Measurements from ENCODE around the gene CALML6.
"Not testable (repeated sequence)": the region's sequence is repeated elsewhere in the genome, so short reads cannot be mapped to it uniquely, and the experiment has no call there.

CALML6 gene

GRCh38 chr1:1914971-1915692 lies at the start of gene CALML6:
TSS of gene CALML6 (plus strand) at chr1:1915260. CDS start at chr1:1915281, 21 bp downstream.
- DNase-seq (ENCODE audit: low read depth), result no peak

DNA sequence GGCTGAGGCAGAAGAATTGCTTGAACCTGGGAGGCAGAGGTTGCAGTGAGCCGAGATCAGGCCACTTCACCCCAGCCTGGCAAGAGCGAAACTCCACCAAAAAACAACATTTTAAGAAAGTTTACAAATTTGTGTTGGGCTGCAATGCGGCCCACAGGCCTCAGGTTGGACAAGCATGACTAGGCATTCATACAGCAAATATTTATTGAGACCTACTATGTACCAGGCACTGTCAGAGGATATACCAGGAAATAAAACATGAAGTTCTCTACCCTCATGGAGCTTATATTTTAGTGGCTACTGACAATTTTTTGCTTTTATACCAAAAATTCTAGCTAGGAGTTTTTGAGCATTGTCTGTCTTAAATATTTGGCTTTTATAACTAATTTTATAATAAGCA lies 47.9 kb upstream of the CALML6 start:
- DNase-seq (ENCODE audit: low read depth), result no peak

DNA sequence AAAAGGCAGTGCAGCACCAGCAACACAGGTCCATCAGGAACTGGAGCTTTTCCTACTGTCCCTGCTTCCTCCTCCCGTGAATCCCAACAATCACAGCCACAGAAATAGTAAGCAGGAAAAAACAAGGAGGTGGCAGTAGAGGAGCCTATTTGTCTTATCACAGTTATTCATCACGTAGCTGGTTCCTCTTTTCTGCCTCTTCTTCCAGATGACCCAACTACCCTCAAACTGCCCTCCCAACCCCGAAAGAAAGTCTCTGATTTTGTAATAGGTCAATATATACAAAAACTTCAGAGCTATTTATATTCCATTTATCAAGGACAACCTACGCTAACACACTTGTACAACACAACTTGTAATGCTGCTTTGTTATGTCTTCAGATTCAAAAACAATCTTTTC lies 45.6 kb upstream of the CALML6 start:
- no peak for DNase-seq (ENCODE audit: low read depth)

DNA sequence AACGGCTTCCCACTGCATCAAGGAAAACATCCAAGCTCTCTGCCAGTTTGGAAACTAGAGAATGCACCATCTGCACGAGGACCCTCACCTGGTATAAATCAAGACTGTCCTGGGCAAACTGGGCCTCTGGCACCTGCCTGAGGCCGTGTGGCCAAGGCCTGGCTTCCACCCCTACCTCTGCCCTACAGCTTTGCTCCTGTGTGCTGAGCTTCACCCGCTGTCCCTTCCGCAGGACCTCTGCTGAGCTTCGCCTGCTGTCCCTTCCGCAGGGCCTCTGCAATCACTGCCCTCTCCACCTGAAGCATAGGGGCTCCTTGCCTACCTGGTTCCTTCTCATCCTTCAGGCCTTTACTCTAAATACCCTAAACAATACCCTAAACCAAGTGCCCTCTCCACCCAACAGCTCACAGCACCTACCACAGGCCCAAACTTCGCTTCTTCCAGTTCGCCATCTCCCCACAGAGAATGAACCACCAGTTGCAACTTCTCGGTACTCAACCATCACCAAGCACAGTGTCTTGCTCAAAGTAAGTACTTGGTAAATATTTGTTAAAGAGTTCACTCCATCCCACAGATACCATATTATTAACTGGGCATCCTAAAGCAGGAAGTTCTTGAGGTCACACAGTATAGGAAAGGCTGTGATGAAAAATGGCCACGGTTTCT lies 42.6 kb upstream of the CALML6 start:
- DNase-seq (ENCODE audit: low read depth), result no peak

GRCh38 chr1:1873186-1873585 lies 41.9 kb upstream of the CALML6 start:
- DNase-seq (ENCODE audit: low read depth), result no peak

GRCh38 chr1:1874901-1875300 lies 40.2 kb upstream of the CALML6 start:
- DNase-seq (ENCODE audit: low read depth), result no peak

DNA sequence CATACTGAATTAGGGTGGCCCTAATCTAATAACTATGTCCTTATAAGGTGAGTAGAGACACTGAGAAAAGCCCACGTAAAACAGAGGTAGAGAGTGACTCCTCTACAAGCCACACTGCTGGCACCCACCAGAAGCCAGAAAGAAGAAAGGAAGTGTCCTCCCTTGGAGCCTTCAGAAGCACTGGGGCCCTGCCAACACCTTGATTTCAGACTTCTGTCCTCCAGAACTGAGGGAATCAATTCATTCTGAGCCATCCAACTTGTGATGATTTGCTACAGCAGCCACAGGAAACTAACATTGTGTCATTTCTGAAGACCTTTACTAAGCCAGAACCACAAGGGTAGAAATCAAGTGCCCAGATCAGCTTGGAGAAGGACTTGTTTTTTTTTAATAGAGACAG lies 39.1 kb upstream of the CALML6 start:
- DNase-seq (ENCODE audit: low read depth), result no peak

DNA sequence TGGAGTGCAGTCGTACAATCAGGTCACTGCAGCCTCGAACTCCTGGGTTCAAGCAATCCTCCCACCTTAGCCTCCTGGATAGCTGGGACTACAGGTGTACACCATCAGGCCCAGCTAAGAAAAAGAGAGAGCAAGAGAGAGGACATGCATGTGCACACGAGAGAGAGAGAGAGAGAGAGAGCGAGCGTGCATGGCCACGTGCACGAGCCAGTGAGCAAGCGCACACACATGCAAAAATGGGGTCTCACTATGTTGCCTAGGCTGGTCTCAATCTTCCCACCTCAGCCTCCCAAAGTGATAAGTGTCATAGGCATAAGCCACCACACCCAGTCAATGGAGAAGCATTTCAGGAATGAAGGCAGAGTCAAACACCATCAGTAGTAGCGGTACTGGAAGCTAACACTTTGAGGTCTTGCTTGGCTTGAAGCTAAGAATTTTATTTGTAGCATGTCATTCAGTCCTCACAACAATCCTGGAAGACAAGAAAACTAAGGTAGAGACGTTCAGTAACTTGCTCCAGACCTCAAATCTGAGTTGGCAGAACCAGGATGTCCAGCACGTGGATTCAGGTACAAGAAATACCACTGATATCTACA lies 38.6 kb upstream of the CALML6 start:
- DNase-seq (ENCODE audit: low read depth), result no peak

- no peak for DNase-seq (ENCODE audit: low read depth)
These were observed 37.1 kb upstream of the CALML6 start for GRCh38 chr1:1877865-1878436.

DNA sequence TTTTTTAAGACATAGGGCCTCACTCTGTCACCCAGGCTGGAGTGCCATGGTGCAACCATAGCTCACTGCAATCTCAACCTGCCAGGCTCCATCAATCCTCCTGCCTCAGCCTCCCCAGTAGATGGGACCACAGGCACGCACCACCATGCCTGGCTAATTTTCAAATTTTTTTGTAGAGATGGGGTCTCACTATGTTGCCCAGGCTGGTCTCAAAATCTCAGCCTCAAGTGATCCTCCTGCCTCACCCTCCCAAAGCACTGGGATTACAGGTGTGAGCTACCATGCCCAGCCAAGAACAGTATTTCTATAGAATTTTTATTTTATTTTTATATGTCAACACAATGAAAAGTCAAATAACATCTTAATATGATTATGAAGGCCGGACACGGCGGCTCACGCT lies 35.1 kb upstream of the CALML6 start:
- DNase-seq (ENCODE audit: low read depth), result no peak

DNA sequence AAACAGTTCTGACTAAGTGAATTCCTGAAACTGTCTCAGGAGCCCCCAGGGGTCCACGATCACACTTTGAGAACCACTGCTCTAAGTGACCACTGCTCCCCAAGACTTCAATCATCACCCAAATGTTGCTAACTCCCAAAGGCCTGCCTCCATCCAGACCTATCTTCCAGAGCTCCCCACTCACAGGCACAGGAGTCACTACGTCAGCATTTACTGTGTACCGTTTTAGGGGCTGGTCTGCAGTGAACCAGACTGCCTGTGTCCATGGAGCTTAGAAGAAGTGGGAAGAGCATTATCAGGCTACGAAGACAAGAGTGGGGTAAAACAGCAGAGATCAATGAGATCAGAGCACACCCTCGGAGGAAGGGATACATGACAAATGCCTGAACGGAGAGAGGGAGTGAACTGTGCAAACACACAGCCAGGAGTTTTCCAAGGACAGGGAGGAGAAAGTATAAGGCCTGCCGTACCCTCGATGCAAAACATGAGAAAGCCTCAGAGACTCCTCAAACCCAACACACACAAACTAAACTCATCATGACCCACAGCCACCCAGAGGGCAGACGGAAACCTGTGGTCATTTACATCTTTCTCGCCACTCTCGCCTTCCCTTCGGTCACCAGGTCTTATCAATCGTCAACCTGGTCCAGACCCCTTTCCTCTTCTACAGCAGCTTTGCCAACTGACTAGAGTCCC lies 34.3 kb upstream of the CALML6 start:
- DNase-seq (ENCODE audit: low read depth), result no peak

DNA sequence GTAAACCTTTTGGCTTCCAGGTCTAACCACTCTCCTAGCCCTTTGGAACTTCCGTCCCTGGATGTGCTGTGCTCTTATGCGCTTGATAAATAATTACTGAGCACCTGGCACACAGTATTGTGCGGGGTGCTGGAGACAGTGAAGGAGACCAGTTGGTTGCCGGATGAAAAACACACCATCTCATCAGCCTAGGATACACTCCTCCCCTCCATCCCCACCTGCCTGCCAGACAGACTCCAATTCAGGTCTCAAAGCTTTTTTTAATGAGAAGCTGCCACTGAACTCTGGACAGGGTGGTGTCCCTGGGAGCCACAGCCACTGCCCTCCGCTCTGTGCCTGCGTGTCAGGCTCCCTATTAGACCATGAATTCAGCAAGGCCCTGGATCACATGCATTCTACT lies 33.3 kb upstream of the CALML6 start:
- DNase-seq (ENCODE audit: low read depth), result no peak

- DNase-seq (ENCODE audit: low read depth), result no peak
These were observed 31.8 kb upstream of the CALML6 start for GRCh38 chr1:1883092-1883873.

DNA sequence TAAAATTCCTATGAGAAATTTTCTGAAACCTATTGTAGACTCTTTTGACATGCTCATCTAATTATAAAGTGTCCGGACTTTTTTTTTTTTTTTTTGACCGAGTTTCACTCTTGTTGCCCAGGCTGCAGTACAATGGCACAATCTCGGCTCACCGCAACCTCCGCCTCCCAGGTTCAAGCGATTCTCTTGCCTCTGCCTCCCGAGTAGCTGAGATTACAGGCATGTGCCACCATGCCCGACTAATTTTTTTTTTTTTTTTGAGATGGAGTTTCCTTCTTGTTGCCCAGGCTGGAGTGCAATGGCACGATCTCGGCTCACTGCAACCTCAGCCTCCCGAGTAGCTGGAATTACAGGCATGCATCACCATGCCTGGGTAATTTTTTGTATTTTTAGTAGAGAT lies 31.2 kb upstream of the CALML6 start:
- not testable (repeated sequence) for DNase-seq (ENCODE audit: low read depth)

GRCh38 chr1:1889090-1889750 lies 25.8 kb upstream of the CALML6 start:
- DNase-seq (ENCODE audit: low read depth), result no peak

- DNase-seq (ENCODE audit: low read depth), result no peak
These were observed 25.1 kb upstream of the CALML6 start for GRCh38 chr1:1889847-1890505.

GRCh38 chr1:1890506-1891348 lies 24.3 kb upstream of the CALML6 start, which contains the start of gene GNB1:
TSS of gene GNB1 (minus strand) at chr1:1891087. CDS start at chr1:1825453, 65,634 bp downstream.
- peak; percentile 80 for DNase-seq (ENCODE audit: low read depth)

DNA sequence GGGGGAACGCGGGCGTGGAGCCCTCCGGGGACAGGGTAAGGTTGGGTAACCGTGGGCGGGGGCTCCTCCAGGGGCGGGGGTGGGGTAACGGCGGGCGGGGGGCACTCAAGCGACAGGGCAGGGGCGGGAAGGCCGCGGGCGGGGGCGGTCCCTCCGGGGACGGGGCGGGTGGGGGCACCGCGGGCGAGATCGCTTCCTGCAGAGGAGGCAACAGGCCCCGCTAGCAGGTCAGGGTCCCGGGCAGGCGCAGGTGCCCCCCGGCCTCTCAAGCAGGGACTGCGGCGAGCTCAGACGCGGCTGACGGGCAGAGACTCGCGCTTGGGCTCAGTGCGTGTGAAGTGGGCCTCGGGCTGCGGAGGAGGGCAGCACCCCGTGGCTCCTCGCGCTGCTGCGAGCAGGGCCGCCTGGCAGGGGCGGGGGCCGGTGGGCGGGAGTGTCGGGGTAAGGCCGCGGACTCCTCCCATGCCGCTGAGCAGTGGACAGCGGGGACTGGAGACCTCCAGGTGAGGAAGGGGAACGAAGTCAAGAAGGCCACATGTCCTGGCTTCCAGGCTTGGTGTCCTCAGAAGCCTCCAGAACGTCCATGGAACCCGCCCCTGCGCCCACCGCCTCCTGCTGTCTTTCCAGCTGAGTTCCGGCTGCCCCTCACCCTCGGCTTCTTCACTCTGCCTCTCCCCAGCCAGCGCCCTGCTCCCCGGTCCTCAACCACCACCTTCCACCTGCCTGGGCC lies 23.5 kb upstream of the CALML6 start:
- peak; percentile 74 for DNase-seq (ENCODE audit: low read depth)

Data from activated T-cell treated with anti-CD3 and anti-CD28 coated beads for 1 hour (primary cell).